WTC11 (cell line): ENCODE data around the gene TWIST2. TPM values are rescaled to one million over a fixed set of nuclear protein-coding genes. Genes with fewer than 3 reads are reported as not detected.

Experiments used
- ATAC-seq: fragments of 200-7000 bp; cut with Tn5 transposase; 2 replicates; pipeline ENCODE4 v1.10.0; 2021; ENCODE audit warnings: mild to moderate bottlenecking, moderate library complexity
- CTCF ChIA-PET: fragments of 300-600 bp; sonication (Branson Sonifier 250); formaldehyde crosslinking; loops from one replicate; lab custom pipeline; 2021; ENCODE audit warnings: antibody characterized with exemption; lab: Charles Lee
- POLR2A ChIA-PET: fragments of 350-600 bp; sonication (Branson Sonifier 250); formaldehyde crosslinking; loops from one replicate; lab custom pipeline; 2021; ENCODE audit warnings: antibody characterized with exemption; lab: Charles Lee
- DNase-seq: peaks from one replicate; pipeline ENCODE4 v3.0.0; 2021; ENCODE audit warnings: low spot score
- H3K27ac Mint-ChIP-seq: 2 replicates; pipeline ENCODE4 v1.8.0; 2021; ENCODE audit warnings: mixed read lengths
- H3K27me3 Mint-ChIP-seq: 2 replicates; pipeline ENCODE4 v1.8.0; 2021; ENCODE audit warnings: low read depth, mild to moderate bottlenecking, moderate library complexity, mixed read lengths
- H3K36me3 Mint-ChIP-seq: 2 replicates; pipeline ENCODE4 v1.8.0; 2021; ENCODE audit warnings: mixed read lengths
- H3K4me1 Mint-ChIP-seq: 2 replicates; pipeline ENCODE4 v1.8.0; 2022; ENCODE audit warnings: mixed read lengths
- H3K4me3 Mint-ChIP-seq: 2 replicates; pipeline ENCODE4 v1.8.0; 2021; ENCODE audit warnings: mild to moderate bottlenecking, moderate library complexity, mixed read lengths
- H3K9me3 Mint-ChIP-seq: 2 replicates; pipeline ENCODE4 v1.8.0; 2021; ENCODE audit warnings: mixed read lengths
- ERG ChIP-seq: fragments of 250-450 bp; sonication (Bioruptor Pico); IDR thresholded peaks from 2 replicates; pipeline ENCODE4 v1.8.0; 2021; ENCODE audit warnings: mild to moderate bottlenecking
- HMGA2 ChIP-seq: fragments of 250-450 bp; sonication (Bioruptor Pico); IDR thresholded peaks from 2 replicates; pipeline ENCODE4 v1.4.0; 2021; ENCODE audit warnings: mild to moderate bottlenecking, moderate library complexity
- KAT7 ChIP-seq: sonication (generic); formaldehyde crosslinking; IDR thresholded peaks from 2 replicates; pipeline ENCODE4 v1.8.1; 2023; ENCODE audit warnings: missing genetic modification reagents, mild to moderate bottlenecking, borderline replicate concordance
- NFE2L1 ChIP-seq: sonication (generic); formaldehyde crosslinking; IDR thresholded peaks from 2 replicates; pipeline ENCODE4 v1.8.1; 2023; ENCODE audit warnings: missing genetic modification reagents
- NR1H2 ChIP-seq: sonication (generic); formaldehyde crosslinking; IDR thresholded peaks from 2 replicates; pipeline ENCODE4 v1.9.0; 2021; ENCODE audit warnings: mild to moderate bottlenecking, moderate library complexity, missing genetic modification reagents
- SMAD3 ChIP-seq: sonication (generic); formaldehyde crosslinking; IDR thresholded peaks from 2 replicates; pipeline ENCODE4 v1.8.0; 2022; ENCODE audit warnings: missing genetic modification reagents, mild to moderate bottlenecking, borderline replicate concordance
- SMAD4 ChIP-seq: sonication (generic); formaldehyde crosslinking; IDR thresholded peaks from 2 replicates; pipeline ENCODE4 v1.8.0; 2022; ENCODE audit warnings: mild to moderate bottlenecking, missing genetic modification reagents
- TEAD4 ChIP-seq: sonication (generic); formaldehyde crosslinking; IDR thresholded peaks from 2 replicates; pipeline ENCODE4 v1.8.0; 2022; ENCODE audit warnings: mild to moderate bottlenecking, missing genetic modification reagents
- TP53 ChIP-seq: sonication (generic); formaldehyde crosslinking; IDR thresholded peaks from 2 replicates; pipeline ENCODE4 v1.8.1; 2023; ENCODE audit warnings: mild to moderate bottlenecking, missing genetic modification reagents
- ZBTB21 ChIP-seq: sonication (generic); formaldehyde crosslinking; IDR thresholded peaks from 2 replicates; pipeline ENCODE4 v1.8.1; 2023; ENCODE audit warnings: mild to moderate bottlenecking, missing genetic modification reagents, borderline replicate concordance
- ZNF121 ChIP-seq: sonication (generic); formaldehyde crosslinking; IDR thresholded peaks from 2 replicates; pipeline ENCODE4 v1.8.0; 2023; ENCODE audit warnings: missing genetic modification reagents
- ZNF219 ChIP-seq: sonication (generic); formaldehyde crosslinking; IDR thresholded peaks from 2 replicates; pipeline ENCODE4 v1.8.0; 2023; ENCODE audit warnings: missing genetic modification reagents, mild to moderate bottlenecking, borderline replicate concordance
- ZNF232 ChIP-seq: sonication (generic); formaldehyde crosslinking; IDR thresholded peaks from 2 replicates; pipeline ENCODE4 v1.8.0; 2022; ENCODE audit warnings: mild to moderate bottlenecking, missing genetic modification reagents
- ZNF317 ChIP-seq: sonication (generic); formaldehyde crosslinking; IDR thresholded peaks from 2 replicates; pipeline ENCODE4 v1.8.1; 2023; ENCODE audit warnings: low read depth, mild to moderate bottlenecking, moderate library complexity, missing genetic modification reagents, borderline replicate concordance
- ZNF425 ChIP-seq: fragments of 250-450 bp; sonication (Bioruptor Pico); conservative IDR thresholded peaks from 2 replicates; pipeline ENCODE4 v1.9.0; 2021; ENCODE audit warnings: mild to moderate bottlenecking
- ZNF512 ChIP-seq: sonication (generic); formaldehyde crosslinking; IDR thresholded peaks from 2 replicates; pipeline ENCODE4 v1.8.1; 2022; ENCODE audit warnings: missing genetic modification reagents, borderline replicate concordance
- ZSCAN18 ChIP-seq: fragments of 250-450 bp; sonication (Bioruptor Pico); IDR thresholded peaks from 2 replicates; pipeline ENCODE4 v2.1.2; 2022; ENCODE audit warnings: mild to moderate bottlenecking, moderate library complexity
- total RNA-seq: library from RNA; stranded (reverse); gene quantifications from 3 replicates; pipeline ENCODE4 v1.2.3, GENCODE V29; 2021
- TF ChIP-seq, protein P1 (sequence below): sonication (generic); formaldehyde crosslinking; IDR thresholded peaks from 2 replicates; pipeline ENCODE4 v1.8.0; 2023; ENCODE audit warnings: mild to moderate bottlenecking, missing genetic modification reagents
- TF ChIP-seq, protein P2 (sequence below): sonication (generic); formaldehyde crosslinking; IDR thresholded peaks from 2 replicates; pipeline ENCODE4 v1.8.0; 2023; ENCODE audit warnings: missing genetic modification reagents

The TWIST2 gene
- total RNA-seq, 1 experiment from 2014 or later: 5.7 TPM

DNA sequence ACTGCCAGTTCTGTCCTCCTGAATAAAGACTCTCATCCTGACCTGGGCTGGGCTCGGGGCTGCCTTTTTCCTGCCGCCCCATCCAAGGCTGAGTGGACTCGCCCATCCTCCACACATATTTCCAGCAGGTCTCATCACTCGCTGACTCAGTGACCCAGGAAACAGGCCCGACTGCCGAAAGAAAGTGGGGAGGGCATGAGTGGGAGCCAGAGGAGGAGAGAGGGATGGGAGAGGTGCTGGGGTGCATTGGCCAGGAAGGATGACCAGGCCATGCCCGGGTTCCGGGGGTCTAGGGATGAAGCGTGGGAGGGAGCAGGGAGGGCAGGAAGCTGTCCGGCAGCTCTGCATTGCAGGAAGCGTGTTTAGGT lies 66.7 kb downstream of the TWIST2 start:
- no peak overlapping the region for H3K27ac Mint-ChIP-seq
- no peak overlapping the region for H3K4me3 Mint-ChIP-seq
- DNase-seq (no peak), ATAC-seq (no peak)
- no peaks in the 10 kb centered on the region; the same call in 1 of the 2 replicates for H3K27me3 Mint-ChIP-seq
- TF ChIP-seq ZNF512 (no peak), SMAD4 (CRISPR knock-in tag) (no peak), NR1H2 (CRISPR knock-in tag) (no peak), ZNF317 (no peak)
- TF ChIP-seq, protein P1, sequence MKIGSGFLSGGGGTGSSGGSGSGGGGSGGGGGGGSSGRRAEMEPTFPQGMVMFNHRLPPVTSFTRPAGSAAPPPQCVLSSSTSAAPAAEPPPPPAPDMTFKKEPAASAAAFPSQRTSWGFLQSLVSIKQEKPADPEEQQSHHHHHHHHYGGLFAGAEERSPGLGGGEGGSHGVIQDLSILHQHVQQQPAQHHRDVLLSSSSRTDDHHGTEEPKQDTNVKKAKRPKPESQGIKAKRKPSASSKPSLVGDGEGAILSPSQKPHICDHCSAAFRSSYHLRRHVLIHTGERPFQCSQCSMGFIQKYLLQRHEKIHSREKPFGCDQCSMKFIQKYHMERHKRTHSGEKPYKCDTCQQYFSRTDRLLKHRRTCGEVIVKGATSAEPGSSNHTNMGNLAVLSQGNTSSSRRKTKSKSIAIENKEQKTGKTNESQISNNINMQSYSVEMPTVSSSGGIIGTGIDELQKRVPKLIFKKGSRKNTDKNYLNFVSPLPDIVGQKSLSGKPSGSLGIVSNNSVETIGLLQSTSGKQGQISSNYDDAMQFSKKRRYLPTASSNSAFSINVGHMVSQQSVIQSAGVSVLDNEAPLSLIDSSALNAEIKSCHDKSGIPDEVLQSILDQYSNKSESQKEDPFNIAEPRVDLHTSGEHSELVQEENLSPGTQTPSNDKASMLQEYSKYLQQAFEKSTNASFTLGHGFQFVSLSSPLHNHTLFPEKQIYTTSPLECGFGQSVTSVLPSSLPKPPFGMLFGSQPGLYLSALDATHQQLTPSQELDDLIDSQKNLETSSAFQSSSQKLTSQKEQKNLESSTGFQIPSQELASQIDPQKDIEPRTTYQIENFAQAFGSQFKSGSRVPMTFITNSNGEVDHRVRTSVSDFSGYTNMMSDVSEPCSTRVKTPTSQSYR (CRISPR knock-in tag): no peak
- POLR2A ChIA-PET: no interaction called here
- H3K9me3 Mint-ChIP-seq: 0 out of 2 replicates have a peak, but pooled peaks cover 6% of the 10 kb centered on the region
- no peaks in the 10 kb centered on the region for H3K36me3 Mint-ChIP-seq
- CTCF ChIA-PET: no interaction called here
- H3K4me1 Mint-ChIP-seq: peaks cover 2% of the 10 kb centered on the region; the same call in 1 of the 2 replicates

DNA sequence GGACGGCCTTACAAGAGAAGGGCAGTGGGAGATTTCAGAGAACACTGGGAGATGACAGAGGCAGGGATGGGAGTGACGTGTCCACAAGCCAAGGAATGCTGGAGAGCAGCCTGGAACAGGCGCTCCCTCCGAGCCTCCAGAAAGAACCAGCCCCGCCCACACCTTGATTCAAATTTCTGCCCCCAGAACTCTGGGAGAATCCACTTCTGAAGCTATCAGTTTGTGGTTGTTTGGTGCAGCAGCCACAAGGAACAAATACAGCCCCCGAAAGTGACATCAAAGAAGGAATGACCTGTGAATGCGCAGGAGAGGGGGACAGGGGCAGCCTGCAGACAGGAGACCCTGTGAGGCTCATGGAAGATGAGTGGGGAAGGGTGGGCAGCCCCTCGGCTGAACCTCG lies 67.3 kb downstream of the TWIST2 start:
- H3K36me3 Mint-ChIP-seq: no peaks in the 10 kb centered on the region
- H3K27ac Mint-ChIP-seq: no peak overlapping the region
- H3K9me3 Mint-ChIP-seq: 0 out of 2 replicates have a peak, but pooled peaks cover 6% of the 10 kb centered on the region
- H3K27me3 Mint-ChIP-seq: no peaks in the 10 kb centered on the region
- peaks cover 2% of the 10 kb centered on the region; the same call in 1 of the 2 replicates for H3K4me1 Mint-ChIP-seq
- ATAC-seq (no peak), DNase-seq (no peak)
- H3K4me3 Mint-ChIP-seq: no peak overlapping the region
- ChIA-PET POLR2A (no interaction called here), CTCF (no interaction called here)
- TF ChIP-seq ZNF219 (CRISPR knock-in tag): no peak
- no peak for TF ChIP-seq HMGA2 (CRISPR knock-in tag)
- no peak for TF ChIP-seq ZNF317
- TF ChIP-seq ZSCAN18: no peak
- no peak for TF ChIP-seq ZNF425 (CRISPR knock-in tag)
- no peak for TF ChIP-seq TP53 (CRISPR knock-in tag)
- TF ChIP-seq ZNF232 (CRISPR knock-in tag): no peak
- TF ChIP-seq TEAD4 (CRISPR knock-in tag): no peak
- TF ChIP-seq, protein P1 (CRISPR knock-in tag): no peak
- no peak for TF ChIP-seq ZBTB21 (CRISPR knock-in tag)
- TF ChIP-seq ZNF512: no peak
- no peak for TF ChIP-seq ZNF121 (CRISPR knock-in tag)
- no peak for TF ChIP-seq NFE2L1 (CRISPR knock-in tag)
- no peak for TF ChIP-seq KAT7 (CRISPR knock-in tag)
- no peak for TF ChIP-seq SMAD4 (CRISPR knock-in tag)
- TF ChIP-seq, protein P2, sequence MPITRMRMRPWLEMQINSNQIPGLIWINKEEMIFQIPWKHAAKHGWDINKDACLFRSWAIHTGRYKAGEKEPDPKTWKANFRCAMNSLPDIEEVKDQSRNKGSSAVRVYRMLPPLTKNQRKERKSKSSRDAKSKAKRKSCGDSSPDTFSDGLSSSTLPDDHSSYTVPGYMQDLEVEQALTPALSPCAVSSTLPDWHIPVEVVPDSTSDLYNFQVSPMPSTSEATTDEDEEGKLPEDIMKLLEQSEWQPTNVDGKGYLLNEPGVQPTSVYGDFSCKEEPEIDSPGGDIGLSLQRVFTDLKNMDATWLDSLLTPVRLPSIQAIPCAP (CRISPR knock-in tag): no peak
- TF ChIP-seq ERG (CRISPR knock-in tag): no peak
- TF ChIP-seq SMAD3 (CRISPR knock-in tag): no peak
